Esophagus mucosa (tissue), 1 donor: ENCODE results near the gene WSB2. TPM values are rescaled to one million over a fixed set of nuclear protein-coding genes. Genes with fewer than 3 reads are reported as not detected.
A peak's percentile ranks its signal among the peaks of the same experiment; 100 is the strongest.
"Not testable (repeated sequence)": the region's sequence is repeated elsewhere in the genome, so short reads cannot be mapped to it uniquely, and the experiment has no call there.

Experiments
- ATAC-seq: fragments of 200-7000 bp; cut with Tn5 transposase; one replicate; pipeline ENCODE4 v1.9.1; 2020
- total RNA-seq: library from RNA; stranded (reverse); gene quantifications from one replicate; pipeline ENCODE4 v1.2.4, GENCODE V29; 2023
- donor health status: DM: yes; HTN: yes; CAD: no.

Gene WSB2
- total RNA-seq, 1 donor from 2014 or later = 86.7 TPM

DNA sequence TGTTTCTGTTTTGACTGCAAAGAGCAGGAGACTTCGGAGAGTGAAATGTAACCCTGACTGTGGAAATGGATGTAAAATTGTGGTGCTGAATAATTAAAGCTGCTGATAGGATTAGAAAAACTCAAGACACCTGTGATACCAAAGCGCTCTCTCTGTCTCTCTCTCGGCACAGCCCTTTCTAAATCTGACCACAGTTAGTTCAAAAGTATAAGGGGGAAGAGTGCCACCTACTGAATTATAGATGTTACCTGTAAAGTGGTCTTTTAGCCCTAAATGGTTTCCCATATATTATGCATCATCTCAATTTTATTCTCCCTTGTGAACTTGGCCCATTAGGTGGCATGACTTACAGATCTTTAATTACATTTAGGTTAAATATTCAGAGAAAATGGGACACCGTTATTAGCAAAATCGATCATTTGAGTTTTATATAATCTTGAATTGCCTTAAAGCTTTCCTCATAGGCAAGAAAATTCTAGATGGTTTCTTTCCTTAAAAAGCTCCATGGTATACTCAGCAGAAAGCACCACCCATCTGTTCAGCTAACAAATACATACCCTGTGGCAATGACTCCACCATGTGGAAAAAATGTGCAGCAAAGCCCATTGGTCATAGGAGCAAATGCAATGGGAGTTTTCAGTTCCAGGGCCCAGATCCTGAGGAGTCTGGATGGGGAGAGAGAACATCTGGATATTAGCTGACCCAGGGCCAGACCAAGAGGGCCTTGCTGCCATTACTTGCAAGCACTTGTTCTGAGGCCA is 26.4 kb downstream of the WSB2 start:
- ATAC-seq = peak; percentile 62

DNA sequence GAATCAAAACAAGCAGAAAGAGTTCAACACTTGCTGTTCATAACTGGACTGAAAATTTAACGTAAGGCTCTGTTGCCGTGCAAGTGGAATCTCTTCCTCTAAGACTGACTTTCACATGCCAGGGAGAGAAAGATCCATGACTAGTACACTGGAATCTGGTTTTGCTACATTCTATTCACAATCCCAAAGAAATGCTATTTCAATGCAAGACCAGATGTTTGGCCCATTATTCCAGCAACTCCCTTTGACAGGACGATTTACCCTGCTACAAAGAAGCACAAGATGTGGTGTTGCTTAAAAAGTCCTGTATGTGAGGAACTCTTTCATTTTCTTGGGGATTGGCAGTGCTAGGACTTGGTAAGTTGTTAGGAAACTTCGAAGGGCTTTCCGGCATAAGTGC is 27.1 kb downstream of the WSB2 start:
- no peak for ATAC-seq

DNA sequence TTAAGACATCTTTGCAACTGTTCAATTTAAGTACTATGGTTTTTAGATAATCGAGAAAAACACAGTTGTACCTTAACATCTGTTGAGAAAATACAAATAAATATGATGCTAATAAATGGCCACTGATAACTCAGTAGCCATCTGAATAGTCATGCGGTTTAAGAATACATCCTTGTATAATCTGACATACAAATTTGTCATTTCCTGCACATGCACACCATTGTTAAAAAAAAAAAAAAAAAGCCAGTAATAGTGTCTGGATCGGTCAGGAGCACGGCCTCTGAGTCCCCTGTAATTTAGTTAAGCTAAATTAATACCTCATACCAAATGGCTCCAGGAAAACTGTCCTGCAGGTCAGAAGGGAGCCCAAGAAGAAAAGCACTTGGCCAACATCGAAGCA is 27.7 kb downstream of the WSB2 start:
- ATAC-seq = no peak

DNA sequence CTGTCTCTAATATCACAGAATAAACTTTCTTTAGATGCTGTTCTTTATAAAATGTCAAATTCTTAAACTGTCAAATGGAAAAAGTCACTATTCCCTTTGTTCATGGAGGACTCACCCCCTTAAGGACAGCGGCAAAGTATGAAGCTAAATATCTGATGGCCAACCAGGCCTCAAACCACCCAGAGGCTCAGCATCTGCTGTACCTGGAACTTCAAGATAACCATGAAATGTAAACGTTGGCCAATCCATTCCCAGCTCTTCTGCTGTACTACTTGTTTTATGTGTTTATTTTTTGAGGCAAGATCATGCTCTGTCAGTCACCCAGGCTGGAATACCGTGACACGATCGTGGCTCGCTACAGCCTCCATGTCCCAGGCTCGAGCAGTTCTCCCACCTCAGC is 28.8 kb downstream of the WSB2 start:
- no peak for ATAC-seq

DNA sequence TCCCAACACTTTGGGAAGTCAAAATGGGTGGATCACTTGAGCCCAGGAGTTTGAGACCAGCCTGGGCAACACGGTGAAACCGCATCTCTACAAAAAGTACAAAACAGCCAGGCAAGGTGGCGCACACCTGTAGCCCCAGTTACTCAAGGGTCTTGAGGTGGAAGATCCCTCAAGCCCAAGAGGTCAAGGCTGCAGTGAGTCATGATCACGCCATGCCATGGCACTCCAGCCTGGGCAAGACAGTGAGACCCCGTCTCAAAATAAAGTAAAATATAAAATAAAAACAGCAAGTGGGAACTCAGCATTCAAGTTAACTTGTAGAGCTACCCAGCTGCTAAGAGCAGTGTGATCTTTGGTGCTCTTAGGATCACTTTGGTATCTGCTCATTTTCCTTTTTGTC is 31.8 kb downstream of the WSB2 start:
- no peak for ATAC-seq

DNA sequence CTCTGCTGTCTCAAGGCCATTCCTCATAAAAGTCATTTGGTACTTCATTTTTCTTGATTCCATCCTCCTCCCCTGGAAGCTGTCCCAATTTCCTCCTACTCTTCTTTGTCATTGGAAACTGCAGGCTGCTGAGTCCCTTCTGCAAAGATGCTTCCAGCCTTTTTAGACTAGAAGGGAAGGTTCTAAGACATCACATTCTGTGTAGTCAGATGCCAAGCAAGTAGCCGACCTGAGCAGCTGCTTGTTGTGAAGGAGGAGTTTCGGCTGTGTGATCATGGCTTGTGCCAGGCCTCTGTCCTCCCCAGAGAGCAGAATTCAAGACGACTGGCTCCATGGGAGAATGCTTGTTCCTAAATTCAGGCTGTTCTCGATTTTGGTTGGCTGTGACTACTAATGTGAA is 35.8 kb downstream of the WSB2 start:
- ATAC-seq = no peak

- ATAC-seq = no peak
These were observed 37.6 kb downstream of the WSB2 start for GRCh38 chr12:118023301-118023860.

DNA sequence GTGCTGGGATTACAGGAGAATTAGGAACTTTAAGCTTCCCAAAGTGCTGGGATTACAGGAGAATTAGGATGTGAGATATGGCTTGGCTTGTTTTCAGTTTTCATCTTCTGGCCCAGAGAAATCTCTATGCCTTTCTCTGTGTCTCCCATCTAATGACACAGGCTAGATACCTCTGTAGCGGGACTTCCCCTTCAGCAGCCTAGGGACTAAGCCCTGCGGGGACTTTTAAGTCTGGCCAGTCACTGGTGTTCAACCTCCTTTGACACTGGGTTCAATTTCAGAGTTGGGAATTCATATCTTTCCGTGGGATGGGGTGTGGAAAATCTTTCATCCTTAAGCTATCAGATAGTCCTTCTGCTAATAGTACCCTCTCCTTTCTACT is 38.3 kb downstream of the WSB2 start:
- ATAC-seq = no peak

DNA sequence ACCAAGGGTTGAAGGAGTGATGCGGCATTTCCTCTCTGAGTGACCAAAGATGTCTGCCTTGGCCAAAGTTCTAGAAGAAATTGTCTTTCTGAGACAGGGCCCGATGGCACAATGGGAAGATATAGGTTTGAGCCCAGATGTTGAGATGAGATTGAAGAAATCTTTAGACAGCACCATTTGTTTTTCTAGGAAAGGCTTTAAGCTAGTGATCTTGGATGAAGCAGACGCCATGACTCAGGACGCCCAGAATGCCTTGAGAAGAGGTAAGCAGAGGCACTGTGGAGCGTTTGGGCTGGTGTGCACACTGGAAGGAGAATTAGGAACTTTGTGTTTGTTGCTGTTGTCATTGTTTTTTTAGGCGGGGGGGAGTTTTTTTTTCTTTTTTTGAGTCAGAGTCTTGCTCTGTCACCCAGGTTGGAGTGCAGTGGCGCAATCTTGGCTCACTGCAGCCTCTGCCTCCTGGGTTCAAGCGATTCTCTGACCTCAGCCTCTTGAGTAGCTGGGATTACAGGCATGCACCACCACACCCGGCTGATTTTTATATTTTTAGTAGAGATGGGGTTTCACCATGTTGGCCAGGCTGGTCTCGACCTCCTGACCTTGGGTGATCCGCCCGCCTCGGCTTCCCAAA is 38.8 kb downstream of the WSB2 start:
- ATAC-seq = not testable (repeated sequence)

GRCh38 chr12:118020036-118020435 is 40.9 kb downstream of the WSB2 start:
- ATAC-seq = no peak

- ATAC-seq = no peak
These were observed 43.1 kb downstream of the WSB2 start for GRCh38 chr12:118017926-118018325.

GRCh38 chr12:118016424-118017264 is 44.3 kb downstream of the WSB2 start, which contains the start of gene RFC5:
TSS of gene RFC5 (plus strand) at chr12:118016703. CDS start at chr12:118016828, 125 bp downstream.
- peak; percentile 99 for ATAC-seq

GRCh38 chr12:118015944-118016343 is 45.0 kb downstream of the WSB2 start:
- ATAC-seq = no peak

GRCh38 chr12:118015306-118015705 is 45.7 kb downstream of the WSB2 start:
- ATAC-seq = no peak

DNA sequence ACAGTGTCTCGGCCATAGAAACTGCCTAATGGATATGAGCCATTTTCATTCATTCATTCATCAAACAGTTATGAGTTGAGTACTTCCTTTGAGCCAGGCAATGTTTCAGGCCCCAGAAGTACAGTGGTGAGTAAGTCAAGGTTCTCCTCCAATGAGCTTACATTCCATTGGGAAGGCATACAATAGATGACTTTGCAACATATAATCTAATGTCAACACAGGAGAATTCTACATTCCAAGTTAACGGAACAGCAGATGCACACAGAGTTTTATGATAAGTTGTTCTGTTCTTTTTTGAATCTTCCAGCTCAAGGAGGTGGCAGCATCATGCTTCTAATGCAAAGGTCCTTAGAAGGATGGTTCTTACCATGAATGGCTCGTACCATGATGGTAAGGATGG is 47.7 kb downstream of the WSB2 start:
- no peak for ATAC-seq

- ATAC-seq = no peak
These were observed 49.0 kb downstream of the WSB2 start for GRCh38 chr12:118011961-118012360.

DNA sequence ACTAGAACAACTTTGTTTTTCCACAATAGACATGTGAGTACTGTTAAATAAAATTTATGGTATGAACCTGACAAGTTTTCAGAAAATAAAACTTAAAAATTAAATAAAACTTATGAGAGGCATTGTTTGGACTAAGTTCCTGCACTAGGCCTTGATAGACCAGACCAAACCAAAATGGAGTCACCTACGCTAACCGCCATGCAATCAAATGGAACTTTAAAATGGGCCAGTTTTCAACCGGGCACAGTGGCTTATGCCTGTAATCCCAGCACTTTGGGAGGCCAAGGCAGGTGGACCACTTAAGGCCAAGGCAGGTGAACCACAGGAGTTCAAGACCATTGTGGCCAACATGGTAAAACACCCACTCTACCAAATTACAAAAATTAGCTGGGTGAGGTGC is 49.6 kb downstream of the WSB2 start:
- ATAC-seq = no peak

- no peak for ATAC-seq
These were observed 50.1 kb downstream of the WSB2 start for GRCh38 chr12:118010903-118011302.

- ATAC-seq = not testable (repeated sequence)
These were observed 61.2 kb downstream of the WSB2 start for GRCh38 chr12:117999806-118000205.

GRCh38 chr12:117998719-117999118 is 62.3 kb downstream of the WSB2 start:
- ATAC-seq = no peak

DNA sequence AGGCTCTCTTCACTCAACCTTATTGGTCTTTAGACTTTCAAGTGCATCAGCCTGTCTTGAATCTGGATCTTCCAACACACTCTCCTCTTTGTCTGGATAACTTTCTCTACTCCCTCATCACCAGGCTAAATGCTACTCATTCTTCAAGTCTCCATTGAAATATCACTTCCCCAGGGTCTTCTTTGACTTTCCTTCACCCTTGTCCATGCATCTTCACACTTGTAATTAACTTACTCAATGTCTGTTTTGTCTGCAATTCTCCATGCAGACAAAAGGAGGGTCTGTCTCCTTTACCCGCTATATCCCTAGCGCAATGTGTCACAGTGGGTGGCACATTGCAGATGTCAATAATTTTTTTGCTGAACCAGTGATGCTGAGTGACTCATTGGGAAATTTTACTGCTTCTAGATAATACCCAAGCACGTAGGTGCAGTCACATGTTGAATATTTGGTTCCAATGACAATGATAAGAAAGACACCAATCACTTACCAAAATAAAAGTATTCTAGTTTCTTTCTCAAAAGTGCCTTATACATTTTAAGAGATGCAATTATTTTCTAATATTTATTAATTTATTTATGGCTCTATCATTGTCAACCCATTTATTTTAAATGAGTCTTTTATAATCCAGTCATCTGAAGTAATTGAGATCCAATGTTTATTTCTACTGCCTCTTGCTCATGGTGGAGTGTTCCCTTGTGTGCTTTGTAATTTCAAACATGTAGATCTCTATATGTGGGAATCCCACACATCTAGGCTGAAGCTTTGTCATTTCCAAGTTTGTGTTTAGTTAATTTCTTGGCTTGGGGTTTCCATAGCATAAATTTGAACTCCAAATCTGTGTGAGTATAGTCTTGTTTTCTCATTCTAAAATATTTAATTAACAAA is 66.2 kb downstream of the WSB2 start:
- no peak for ATAC-seq
